HK-2 (cell line): Measurements from ENCODE around the gene TAOK1.
"Not testable (repeated sequence)": the region's sequence is repeated elsewhere in the genome, so short reads cannot be mapped to it uniquely, and the experiment has no call there.

ENCODE experiments used
- DNase-seq: peaks from one replicate; pipeline ENCODE4 v3.0.0-alpha.2; 2018; ENCODE audit not compliant: unreplicated experiment

The TAOK1 gene

DNA sequence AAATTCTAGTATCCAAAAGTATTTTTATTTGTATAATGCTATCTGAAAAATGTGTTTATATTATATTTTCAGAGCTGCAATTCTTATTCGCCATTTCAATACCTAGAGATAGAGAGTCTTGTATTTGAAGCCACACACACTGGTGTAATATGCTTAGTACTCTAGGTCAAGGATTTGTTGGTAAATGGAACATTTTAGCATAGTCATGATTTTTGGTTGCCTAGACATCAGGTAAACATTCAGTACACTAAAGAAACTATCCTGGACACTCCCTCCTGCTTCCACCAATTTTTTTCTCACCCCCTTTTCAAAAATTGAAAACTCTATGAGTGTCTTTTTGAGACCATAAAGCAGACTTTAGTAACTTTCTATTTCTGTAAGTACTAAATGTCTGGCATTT is 155.9 kb downstream of the TAOK1 start:
- DNase-seq: no peak

DNA sequence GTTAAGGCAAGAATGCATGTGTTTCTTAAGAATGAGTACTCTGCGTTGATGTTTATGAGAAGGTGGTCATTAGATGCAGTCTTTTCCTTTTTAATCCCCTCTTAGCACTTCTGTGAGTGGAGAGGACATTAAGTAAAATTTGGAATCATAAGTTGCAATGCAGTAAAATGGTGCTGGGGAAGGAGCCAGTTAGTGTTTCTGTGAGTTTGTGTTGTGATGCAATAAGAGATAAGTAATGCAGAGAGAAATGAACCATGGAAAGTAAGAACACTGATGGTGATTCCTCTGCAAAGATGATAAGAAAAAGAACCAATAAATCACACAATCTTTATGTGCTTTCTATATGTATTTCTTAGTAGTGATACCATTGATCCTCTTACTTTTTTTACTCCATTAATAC is 156.7 kb downstream of the TAOK1 start:
- DNase-seq: no peak

DNA sequence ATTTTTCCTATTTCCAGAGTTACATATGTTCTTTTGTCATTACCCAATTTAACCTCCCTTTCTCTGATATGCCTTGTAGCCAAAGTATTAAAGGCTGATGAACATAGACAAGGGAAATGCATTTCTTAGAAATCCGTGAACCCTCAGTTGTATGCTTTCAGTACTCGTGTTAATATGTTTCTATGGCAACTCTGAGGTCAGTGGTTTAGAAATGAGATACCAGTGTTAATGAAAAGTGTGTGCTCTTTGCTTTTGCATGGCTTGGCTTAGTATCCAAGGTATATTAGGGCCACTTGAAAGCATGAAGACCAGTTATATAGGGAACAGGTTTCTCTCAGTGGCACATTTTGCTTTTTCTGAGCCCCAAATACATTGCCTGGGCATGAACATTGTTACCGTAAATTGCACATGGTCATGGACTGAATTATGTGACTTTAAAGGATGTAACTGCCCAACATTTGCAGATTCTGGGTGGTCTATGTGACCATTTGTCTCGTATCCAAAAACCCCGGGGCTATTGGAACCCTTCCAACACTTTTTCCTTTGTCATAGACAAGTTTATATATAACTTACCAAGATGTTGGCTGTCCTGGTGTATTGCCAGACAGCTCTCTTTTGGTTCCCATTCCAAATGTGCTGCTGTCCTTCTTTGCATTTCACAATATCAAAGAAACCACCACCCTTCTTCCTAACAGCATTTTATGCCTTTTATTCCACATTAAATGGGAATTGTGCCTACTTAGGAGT is 159.2 kb downstream of the TAOK1 start:
- DNase-seq: no peak

DNA sequence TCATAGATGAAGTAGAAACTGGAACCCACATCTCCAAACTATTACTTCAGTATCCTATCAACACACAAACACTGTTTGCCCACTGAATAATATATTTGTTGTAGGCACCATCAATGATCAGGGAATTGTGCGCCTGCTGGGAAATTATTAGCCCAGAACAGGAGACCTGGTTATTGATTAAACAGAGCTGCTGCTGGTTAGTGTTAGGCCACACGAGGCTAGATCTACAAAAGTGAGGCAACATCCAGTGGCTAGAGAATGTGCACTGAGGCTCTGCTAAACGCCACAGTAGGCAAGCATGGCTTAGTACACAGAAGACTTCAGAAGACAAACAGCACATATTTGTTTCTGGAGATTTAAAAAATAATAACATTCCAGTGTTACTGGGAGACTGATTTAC is 165.7 kb downstream of the TAOK1 start:
- peak; percentile 37 for DNase-seq

DNA sequence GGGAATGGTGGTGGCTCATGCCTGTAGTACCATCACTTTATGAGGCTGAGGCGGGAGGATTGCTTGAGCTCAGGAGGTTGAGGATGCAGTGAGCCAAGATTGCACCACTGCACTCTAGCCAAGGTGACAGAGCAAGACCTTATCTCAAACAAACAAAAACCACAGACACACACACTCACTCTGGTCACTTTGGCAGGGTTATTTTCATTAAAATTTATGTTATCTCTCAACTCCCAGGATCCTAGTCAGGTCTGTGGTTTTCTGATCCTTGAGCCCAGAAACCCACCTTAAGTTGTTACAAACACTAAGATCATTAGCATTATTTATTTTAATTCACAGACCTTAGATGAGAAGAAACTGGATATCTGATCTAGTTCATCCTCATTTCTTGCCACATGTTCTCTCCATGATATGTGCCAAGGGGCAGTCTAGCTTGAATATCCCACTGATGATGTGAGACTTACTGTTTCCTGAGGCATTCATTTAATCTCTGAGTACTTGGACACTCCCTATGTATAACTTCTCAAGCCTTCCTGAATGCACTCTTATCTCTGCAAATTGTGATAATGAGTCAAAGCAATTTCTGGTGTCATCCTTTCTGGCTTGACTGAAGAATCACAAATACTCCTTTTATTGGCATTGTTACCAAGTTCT is 167.0 kb downstream of the TAOK1 start:
- no peak for DNase-seq

DNA sequence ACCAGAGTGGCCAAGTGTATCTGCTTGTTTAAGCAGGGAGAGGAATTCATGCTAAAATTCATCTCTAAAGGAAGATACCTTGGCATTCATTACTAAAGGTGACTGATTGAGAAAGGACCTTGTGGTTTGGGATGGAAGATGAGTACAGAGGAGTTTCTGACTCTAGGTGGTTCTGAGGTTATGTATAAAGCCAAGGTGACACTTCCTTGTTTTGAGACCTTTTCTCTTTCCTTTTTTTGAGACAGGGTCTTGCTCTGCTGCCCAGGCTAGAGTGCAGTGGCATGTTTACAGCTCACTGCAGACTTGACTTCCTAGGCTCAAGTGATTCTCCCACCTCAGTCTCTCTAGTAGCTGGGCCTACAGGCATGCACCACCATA is 167.6 kb downstream of the TAOK1 start:
- DNase-seq: no peak

DNA sequence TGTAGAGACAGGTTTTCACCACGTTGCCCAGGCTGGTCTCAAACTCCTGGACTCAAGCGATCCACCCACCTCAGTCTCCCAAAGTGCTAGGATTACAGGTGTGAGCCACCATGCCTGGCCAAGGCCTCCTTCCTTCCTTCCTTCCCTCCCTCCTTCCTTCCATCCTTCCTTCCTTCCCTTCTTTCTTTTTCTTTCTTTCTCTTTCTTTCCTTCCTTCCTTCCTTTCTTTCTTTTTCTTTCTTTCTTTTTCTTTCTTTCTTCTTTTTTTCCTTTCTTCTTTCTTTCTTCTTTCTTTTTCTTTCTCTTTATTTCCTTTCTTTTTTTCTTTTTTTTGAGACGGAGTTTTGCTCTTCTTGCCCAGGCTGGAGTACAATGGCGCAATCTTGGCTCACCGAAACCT is 168.0 kb downstream of the TAOK1 start:
- not testable (repeated sequence) for DNase-seq

DNA sequence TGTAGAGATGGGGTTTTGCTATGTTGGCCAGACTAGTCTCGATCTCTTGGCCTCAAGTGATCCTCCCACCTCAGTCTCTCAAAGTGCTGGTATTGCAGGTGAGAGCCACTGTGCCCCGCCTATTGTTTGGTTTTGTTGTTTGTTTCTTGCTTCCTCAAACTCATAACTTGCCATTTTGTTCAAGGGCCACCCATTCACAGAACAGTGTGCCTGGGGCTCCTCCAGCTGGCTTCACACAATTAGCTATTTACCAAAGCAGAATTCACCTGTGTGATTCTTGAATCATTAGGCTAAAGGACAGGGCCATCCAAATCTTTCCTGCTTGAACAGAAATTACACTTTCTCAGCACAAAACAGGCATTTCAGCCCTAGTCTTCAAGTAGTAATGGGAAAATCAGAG is 169.5 kb downstream of the TAOK1 start:
- DNase-seq: no peak

DNA sequence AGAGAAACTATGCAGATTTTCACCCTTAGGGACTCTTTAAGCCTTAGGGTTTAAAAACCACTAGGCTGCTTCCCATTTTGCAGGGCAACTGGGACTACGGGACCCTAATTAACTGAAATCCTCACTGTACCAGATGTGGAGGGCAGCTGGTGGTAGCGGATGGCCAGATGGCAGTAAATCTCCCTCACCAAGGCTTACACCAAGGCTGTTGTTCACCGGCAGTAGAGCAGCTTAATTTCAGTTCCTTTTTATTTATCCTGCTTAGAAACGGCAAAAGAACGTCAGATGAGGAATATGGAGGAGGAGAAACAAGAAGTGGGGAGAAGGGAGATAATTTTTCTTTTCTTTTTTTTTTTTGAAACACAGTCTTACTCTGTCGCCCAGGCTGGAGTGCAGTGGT is 170.2 kb downstream of the TAOK1 start:
- no peak for DNase-seq

DNA sequence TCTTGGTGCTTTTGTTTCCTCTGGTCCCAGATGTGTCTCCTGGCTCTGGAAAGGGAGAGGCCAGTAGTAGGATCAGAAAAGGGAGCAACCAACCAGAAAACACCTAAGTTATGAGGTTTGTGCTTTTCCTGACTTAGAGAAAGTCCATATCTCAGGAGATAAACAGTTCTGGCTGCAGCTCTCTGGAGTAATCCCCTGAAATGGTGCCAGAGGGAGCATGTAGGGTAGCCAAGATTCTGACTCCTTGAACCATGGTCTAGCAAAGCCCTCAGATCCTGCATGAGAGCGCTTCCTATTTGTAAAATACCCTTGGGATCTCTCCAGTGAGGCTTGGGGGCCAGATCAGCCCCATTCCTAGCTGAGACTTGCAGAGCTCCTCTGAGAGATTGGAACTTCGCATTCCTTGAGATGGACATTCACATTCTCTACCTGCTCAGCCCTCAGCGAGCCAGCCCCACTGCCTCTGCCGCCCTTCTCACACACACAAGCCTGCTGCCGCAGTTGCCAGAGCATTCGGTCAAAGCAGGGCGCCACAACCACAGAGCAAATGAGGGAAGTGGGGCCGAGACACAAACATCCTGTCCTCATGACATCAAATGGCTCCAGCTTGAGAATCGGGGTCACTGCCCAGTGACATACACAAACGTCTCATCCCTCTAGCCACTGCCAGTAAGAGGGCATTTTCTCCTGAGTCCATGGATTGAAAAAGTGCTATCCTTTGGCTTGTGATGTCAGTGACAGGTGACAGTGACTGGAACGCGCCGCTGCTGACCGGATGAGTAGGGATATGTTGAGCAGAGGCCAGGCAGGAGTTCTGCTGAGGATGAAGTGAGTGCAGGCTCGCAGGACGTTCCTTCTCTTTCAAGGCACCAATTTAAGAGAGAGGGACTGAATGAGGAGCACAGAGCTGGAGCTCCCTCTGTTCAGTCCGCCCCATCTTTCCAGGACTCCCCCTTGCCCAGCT is 171.7 kb downstream of the TAOK1 start:
- no peak for DNase-seq

DNA sequence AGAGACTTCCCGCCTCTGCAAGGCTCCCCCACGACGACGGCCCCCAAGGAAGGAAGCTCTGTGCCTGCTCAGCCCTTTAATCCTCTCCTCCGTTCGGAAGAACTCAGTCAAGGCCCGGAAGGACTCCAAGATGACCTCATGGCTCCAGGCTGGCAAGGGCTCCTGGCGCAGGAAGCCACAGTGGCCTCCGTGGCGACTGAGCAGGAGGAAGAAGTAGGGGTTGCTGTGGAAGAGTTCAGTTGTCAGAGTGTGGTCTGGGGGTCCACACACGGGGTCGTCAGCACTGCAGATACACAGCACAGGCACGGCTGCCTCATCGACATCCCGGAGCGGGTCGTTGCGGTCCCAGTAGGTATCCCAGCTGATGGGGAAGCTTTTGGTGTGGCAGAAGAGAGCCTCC is 172.5 kb downstream of the TAOK1 start:
- no peak for DNase-seq

DNA sequence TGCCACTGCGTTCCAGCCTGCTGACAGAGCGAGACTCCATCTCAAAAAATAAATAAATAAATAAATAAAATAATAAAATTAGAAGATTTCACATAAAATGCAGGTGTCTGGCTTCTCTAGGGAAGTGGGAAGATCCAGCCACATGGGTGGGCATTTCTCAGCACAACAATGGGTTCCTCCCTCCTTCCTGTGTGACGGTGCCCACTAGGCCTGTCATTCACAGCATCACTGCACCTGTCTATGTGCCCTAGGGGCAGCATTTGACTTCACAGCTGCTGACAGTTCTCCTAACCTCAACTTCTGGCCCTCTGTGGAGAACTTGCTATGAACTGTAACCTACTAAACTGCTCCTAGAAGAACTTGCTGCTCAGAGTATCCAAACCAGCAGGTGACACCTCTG is 173.7 kb downstream of the TAOK1 start:
- DNase-seq: no peak

DNA sequence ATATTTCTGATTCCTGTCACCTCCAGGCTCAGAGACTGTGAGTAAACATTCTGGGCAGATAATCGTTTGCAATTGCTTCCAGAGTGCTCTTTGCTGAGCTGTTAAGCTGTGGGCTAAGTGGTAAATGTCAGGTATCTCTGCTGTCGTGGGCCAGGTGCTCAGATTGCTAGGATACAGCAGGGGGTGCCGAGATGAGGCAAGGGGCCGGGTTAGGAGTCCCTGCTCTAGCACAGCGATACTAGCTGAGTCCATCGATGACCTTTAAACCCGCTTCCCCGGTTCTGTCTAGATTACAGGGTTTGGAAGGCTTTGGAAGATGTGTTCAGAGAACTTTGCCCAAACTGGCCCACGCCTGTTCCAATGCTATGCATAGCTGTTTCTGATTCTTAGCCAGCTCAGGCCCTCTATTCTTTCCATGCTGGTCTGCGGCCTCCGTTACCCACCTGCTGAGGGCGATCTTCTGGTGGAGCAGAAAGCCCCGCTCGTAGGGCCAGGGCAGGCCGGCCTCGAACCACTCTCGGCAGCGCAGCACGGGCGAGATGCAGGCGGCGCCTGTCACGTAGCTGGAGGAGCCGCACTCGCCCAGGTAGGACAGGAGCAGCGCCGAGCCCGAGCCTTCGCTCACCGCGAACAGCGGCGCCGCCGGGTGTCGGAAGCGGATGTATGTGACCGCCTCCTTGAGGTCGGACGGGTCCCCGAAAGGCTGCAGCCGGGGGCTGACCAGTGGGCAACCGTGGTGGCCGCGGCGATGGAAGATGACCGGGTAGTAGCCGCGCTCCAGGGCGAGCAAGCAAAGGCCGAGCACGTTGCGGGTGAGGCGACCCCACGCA is 175.7 kb downstream of the TAOK1 start:
- peak; percentile 78 for DNase-seq

DNA sequence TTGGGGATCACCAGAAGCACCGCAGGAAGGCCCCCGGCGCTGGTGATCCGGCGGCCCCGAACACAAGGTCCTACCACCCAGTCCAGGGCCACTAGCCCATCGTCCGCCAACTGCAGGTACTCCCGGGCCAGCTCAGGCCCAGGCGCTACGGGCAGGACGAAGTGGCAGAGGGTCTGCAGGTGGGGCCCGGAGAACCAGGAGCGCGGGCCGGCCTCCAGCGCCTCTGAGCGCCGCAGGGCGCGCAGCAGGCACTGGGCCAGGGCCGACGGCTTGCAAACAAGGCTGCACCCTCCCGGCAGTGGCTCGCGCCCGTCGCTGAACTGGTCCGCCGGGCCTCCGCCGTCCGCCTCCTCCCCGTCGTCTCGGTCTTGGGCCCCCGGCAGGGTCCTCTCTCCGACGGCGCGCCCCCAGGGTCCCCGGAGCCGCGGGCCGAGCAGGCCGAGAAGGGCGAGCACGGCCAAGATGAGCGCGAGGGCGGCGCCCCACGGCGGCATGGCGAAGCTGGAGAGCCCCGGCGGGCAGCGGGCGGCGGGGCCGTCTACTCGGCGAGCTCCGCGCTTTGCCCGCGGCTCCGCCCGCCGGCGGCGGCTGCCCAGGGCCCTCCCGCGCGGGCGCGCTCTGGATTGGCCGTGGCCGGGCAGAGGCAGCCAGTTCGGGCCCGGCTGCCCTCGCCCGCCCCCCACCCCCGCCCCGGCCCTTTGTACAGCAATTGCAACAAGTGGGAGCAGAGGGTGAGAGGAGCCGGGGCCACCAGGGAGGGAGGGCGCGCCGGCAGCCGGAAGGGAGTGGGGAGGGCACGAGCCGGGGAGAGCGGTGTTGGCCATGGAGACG is 176.5 kb downstream of the TAOK1 start, which contains the start of gene ABHD15:
Gene ABHD15 (minus strand): TSS at position 565 of the 831 bp plus-strand sequence. CDS start 71 bp downstream, at position 494.
- DNase-seq: peak; percentile 84

DNA sequence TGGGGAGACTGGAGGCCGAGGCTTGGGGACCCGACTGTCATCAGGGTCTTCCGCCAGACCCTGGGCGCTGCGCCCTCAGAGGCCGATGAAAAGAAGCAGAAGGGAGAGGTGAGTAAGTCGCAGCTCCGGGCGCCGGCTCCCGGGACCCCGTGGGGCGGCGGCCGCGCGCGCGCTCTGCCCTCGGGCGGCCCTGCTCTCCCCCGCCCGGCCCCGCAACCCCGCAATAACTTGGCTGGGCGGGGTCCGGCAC is 177.1 kb downstream of the TAOK1 start:
- no peak for DNase-seq

DNA sequence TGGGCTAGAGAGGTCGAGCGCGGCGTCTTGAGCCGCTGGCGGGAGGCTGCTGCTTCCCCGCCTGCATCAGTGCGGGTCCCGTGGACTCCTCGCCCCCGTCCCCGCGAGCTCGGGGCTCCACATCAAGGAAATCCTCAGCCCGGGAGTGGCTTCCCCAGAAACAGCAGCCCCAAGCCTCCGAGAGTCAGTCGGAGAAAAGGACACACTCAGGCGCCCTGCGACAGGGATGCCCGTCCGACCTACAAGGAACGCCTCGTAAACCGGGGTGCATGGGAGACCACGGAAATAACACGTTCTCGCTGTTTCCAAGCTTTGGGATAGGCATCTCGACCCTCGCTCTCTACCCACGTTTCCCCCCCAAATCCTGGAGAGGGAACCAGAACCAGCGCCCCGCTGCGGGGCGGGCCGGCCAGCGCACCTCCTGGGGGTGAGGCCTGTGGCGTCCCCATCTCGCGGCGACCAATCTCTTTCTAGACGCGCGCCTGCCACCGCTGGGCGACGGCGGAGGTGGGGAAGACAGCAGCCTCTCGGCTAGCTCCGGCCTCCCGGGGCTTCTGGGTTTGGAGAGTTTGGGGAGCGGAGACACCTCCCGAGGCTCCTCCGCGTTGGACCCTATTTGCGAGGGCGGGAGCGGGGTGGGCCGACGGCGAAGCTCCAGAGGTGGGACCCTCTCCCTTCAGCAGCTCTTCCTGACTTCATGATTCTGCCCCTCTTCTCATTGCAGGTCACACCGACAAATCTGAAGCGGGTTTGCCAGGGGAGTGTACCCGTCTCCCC is 177.6 kb downstream of the TAOK1 start:
- peak; percentile 77 for DNase-seq

DNA sequence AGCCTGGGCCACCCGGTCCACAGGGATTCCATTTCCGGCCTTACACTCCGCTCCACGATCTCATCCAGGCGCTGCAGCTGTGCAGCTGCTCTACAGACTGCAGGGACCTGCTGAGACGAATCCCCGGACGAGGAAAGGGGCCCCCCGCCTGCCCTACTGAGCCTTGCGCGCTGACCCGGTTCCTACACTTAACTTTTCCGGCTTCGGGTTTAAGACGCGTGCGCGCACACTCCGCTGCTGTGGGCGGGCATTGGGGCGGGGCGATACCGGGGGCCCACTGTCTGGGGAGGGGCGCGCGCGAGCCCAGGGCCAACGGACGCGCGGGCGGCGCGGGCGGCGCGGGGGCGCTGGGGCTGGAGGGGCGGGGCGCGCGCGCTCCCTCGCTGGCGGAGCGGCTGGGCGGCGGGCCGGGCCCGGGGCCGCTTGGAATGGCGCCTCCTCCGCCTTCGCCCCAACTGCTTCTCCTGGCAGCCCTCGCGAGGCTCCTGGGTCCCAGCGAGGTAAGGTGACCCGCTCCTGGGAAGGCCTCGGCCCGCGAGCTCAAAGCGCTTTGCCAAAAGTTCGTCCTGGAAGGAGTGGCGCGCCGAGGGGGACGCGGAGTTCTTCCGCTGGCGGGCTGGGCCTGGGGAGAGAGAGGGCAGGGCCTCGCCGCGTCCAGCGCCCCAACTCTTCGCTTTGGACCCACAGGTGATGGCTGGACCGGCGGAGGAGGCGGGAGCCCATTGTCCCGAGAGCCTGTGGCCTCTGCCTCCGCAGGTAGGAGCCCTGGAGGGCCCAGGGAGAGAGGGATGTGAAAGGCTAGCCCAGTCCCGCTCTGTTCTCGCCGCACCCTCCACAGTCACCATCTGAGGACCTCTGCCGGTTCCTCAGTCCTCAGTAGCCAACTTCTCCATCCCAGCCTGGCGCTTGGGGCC is 178.4 kb downstream of the TAOK1 start, which contains the start of gene TP53I13:
Gene TP53I13 (plus strand): TSS at position 371 of the 914 bp plus-strand sequence. CDS start 58 bp downstream, at position 429.
- peak; percentile 91 for DNase-seq

DNA sequence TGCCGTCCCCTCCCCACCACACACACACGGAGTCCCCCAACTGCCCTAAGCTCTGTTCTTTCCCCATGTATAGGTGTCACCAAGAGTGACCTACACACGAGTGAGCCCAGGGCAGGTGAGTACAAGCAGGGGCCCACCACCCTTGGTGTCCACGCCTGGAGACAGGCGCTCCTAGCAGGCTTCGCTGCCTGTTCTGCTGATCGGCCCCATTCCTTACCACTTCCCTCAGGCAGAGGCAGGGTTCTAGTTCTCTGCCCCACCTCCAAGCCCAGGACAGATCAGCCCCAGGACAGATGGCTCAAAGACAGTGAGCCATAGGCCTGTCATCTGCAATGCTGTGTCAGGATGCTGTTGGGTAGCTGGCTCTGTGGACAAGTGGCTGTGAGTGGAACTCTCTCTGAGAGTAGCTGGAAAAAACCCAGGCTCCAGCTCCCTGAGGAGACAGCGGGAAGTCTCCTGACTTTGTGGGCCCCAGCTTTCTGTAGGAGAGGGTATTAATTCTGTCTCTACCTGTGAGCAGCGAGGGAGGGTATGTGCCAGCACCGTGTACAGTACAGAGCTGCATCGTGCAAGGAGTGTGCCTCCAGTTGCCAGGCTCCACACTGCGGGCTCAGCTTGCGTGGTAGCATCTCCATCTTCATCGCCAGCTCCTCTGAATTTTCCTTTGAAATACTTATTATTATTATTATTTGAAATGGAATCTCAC is 179.2 kb downstream of the TAOK1 start:
- DNase-seq: peak; percentile 39
